ENCODE data around the gene FIBCD1. TPM values are rescaled to one million over a fixed set of nuclear protein-coding genes. Genes with fewer than 3 reads are reported as not detected.
A peak's percentile ranks its signal among the peaks of the same experiment; 100 is the strongest.

Gene FIBCD1
- total RNA-seq, 6 experiments from 2014 or later, result not detected

DNA sequence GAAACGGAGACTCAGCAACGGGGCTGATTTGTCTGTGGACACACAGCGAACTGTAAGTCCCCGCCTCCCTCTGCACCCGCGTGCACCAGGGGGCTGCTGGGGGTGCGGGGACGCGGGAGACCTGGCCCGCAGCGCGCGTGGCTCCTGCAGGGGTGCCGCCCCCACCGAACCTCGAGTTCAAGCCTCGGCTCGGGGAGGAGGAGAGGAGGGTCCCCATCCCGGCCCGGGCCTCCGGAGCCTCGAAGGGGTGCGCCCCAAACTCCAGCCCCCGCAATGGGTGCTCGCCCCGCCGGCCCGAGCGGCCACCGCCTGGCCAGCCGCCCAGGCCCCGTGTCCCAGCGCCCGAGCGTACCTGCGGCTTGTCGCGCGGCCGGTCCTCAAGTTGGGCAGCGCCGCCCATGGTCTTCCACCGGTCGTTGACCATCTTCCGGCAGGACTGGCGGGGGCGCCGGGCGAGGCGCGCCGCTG lies 829 bp downstream of the FIBCD1 start:
- WGBS (ENCODE audit: insufficient coverage, low coverage, low lambda C conversion rate, missing lambda C conversion rate), result 17% methylated on average over 2 of the region's 52 CpGs
- Histone ChIP-seq H3K27ac (no peak overlapping the region), H3K4me3 (peak overlapping the region in 1 of 3 donors; percentile 39), H3K27me3 (peaks cover 0 to 36% of the 10 kb centered on the region in 2 donors), H3K4me1 (peaks cover 0 to 10% (median 0%) of the 10 kb centered on the region in 4 donors), H3K9me3 (no peaks in the 10 kb centered on the region), H3K36me3 (no peaks in the 10 kb centered on the region)
- ATAC-seq, result no peak
- TF ChIP-seq, protein P1, sequence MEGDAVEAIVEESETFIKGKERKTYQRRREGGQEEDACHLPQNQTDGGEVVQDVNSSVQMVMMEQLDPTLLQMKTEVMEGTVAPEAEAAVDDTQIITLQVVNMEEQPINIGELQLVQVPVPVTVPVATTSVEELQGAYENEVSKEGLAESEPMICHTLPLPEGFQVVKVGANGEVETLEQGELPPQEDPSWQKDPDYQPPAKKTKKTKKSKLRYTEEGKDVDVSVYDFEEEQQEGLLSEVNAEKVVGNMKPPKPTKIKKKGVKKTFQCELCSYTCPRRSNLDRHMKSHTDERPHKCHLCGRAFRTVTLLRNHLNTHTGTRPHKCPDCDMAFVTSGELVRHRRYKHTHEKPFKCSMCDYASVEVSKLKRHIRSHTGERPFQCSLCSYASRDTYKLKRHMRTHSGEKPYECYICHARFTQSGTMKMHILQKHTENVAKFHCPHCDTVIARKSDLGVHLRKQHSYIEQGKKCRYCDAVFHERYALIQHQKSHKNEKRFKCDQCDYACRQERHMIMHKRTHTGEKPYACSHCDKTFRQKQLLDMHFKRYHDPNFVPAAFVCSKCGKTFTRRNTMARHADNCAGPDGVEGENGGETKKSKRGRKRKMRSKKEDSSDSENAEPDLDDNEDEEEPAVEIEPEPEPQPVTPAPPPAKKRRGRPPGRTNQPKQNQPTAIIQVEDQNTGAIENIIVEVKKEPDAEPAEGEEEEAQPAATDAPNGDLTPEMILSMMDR (IDR thresholded peaks at IDR 0.05), result no peak
- TF ChIP-seq POLR2A (IDR thresholded peaks at IDR 0.05), result no peak
- no peak for DNase-seq
- intact Hi-C loops (cut with DNase I), result no loop called here

DNA sequence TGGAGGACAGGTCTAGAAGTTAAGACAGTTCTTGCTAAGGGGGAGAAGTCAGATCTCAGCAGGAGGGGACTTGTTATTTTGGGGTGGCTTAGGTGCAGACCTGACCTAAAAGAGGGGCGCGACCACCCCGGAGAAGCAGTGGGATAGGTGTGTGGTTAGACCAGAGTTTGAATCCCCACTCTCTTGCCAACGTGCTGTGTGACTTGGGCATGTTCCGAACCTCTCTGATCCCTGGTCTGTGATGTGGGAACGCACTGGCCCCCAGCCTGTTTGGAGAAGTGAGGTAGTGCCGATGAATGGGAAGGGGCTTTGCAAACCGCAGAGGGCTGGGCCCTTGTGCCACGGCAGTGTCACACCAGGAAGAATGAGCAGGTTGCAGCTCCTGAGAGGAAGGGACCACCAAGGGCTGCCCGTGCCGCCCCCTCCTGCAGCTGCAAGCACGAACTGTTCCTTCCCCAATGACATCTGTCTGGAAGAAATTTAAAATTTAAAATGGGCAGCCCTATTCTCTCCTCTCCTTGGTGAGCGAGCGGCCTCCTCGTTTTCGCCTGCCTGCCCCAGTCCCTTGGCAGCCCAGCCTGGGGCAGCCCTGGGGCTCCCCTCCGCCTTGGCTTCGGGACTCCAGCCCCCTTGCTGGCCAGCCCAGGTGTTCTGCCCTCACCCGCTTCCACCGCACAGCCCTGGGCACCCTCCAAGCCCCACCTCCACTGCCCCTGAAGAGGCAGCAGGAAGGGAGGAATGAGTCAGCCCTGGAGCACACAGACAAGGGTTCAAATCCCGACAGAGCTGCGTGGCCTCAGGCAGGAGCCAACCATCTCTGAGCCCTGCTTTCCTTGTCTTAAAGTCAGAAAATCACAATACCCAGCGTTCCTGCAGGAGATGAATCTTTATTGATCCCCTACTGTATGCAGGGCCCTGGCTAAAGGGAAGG lies 1.6 kb downstream of the FIBCD1 start:
- TF ChIP-seq POLR2A (IDR thresholded peaks at IDR 0.05), result no peak
- TF ChIP-seq, protein P1 (IDR thresholded peaks at IDR 0.05), result no peak
- DNase-seq, result no peak
- peaks cover 0 to 36% of the 10 kb centered on the region in 2 donors for H3K27me3 ChIP-seq
- 48% methylated on average over 16 of the region's 23 CpGs for WGBS (ENCODE audit: insufficient coverage, low coverage, low lambda C conversion rate, missing lambda C conversion rate)
- H3K4me3 ChIP-seq, result no peak overlapping the region
- peaks cover 0 to 10% (median 0%) of the 10 kb centered on the region in 4 donors for H3K4me1 ChIP-seq
- H3K27ac ChIP-seq, result no peak overlapping the region
- no peaks in the 10 kb centered on the region for H3K9me3 ChIP-seq
- no peak for ATAC-seq
- no peaks in the 10 kb centered on the region for H3K36me3 ChIP-seq
- intact Hi-C loops (cut with DNase I), result no loop called here

DNA sequence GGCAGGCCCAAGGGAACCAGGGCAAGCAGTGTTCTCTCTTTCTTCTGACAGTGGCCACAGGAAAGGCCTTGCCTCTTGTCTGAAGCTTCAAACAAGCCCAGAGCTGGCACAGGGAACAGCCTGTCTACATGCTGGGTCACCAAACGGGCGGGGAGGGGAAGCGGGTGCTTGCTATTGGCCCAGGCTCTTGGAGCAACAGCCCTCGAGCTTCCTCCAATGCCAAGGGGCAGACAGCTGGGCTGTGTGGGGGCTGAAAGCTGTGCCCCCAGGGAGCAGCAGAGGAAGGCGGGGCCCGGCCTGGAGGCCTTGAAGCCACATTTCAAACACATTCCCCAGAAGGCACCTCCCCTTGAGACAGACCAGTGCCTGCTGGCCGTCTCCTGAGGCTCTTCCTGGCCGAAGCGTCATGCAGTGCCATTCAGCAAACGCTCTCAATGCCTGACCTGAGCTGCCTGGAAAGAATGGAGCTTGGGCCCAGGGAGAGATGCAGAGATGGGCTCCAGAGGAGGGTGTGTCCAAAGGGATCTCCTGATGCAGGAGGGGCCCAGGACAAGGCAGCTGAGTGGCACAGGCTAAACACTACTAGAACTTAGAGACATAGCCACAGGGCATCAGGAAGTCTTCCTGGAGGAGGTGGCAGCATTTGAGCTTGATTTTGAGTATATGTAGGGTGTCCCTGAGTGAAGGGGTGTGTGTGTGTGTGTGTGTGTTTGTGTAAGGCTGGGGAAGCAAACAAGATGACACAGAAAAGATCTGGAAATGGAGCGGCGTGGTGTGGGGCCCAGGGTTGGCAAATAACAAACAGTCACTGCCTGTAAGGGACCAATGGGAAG lies 2.5 kb downstream of the FIBCD1 start:
- no peaks in the 10 kb centered on the region for H3K36me3 ChIP-seq
- no peaks in the 10 kb centered on the region for H3K9me3 ChIP-seq
- ATAC-seq, result no peak
- no peak for TF ChIP-seq POLR2A (IDR thresholded peaks at IDR 0.05)
- TF ChIP-seq, protein P1 (IDR thresholded peaks at IDR 0.05), result no peak
- intact Hi-C loops (cut with DNase I), result no loop called here
- WGBS (ENCODE audit: insufficient coverage, low coverage, low lambda C conversion rate, missing lambda C conversion rate), result 64% methylated on average over 2 of the region's 12 CpGs
- no peak for DNase-seq
- H3K27me3 ChIP-seq, result peaks cover 0 to 30% of the 10 kb centered on the region in 2 donors
- peaks cover 0 to 10% (median 0%) of the 10 kb centered on the region in 4 donors for H3K4me1 ChIP-seq
- H3K4me3 ChIP-seq, result no peak overlapping the region
- H3K27ac ChIP-seq, result no peak overlapping the region

DNA sequence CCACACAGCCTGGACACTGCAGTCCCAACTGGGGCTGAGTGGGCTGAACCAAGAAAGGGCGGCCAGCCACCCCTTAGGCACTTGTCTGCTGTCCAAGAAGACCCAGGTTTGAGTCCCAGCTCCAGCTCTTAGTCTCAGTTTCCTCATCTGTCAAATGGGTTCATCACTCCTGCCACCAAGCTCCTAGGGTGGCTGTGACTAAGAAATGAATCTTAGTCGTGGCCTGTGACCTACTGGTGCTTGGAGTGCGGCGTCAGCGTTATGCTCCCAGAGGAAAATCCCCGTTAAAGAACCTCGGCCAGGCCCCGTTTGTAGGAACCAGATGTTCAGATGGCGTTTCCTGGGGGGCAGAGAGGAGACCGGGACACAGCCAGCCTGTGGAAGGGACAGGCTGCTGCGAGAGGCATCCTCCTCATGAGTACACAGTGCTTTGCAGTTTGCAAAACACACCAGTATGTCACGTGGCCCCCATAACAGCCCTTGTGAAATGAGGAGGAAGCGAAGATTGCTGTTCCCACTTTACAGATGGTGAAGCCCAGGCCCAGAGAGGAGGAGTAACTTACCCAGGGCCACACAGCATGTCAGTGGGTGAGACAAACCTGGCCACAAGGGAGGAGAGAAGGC lies 3.3 kb downstream of the FIBCD1 start:
- Histone ChIP-seq H3K27ac (no peak overlapping the region), H3K36me3 (no peaks in the 10 kb centered on the region), H3K4me3 (no peak overlapping the region), H3K9me3 (no peaks in the 10 kb centered on the region), H3K27me3 (peaks cover 0 to 28% of the 10 kb centered on the region in 2 donors), H3K4me1 (peaks cover 0 to 10% (median 0%) of the 10 kb centered on the region in 4 donors)
- no peak for ATAC-seq
- no peak for DNase-seq
- 67% methylated on average over 3 of the region's 13 CpGs for WGBS (ENCODE audit: insufficient coverage, low coverage, low lambda C conversion rate, missing lambda C conversion rate)
- intact Hi-C loops (cut with DNase I), result no loop called here
- TF ChIP-seq POLR2A (IDR thresholded peaks at IDR 0.05), result no peak
- TF ChIP-seq, protein P1 (IDR thresholded peaks at IDR 0.05), result no peak
